ENCODE data around the gene ADK. TPM values are rescaled to one million over a fixed set of nuclear protein-coding genes. Genes with fewer than 3 reads are reported as not detected.

The ADK gene
- total RNA-seq, 4 donors from 2014 or later, result 15.9 to 28.8 (median 23.3) TPM

DNA sequence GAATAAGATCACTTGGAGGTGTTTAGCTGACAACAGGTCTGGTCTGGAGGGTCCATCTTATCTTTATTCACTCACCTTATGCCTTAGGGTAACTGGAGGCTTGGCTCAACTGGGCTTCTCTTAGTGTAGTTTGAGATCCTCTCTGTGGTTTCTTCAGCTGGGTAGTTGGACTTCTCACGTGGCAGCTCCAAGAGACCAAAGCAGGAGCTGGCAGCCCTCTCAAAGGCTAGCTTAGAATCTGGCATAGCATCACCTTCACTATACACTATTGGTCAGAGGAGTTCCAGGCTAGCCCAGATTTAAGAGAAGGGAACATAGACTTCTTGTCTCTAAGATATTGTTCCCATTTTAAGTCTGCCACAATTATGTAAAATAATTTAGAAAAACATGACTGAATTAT, 16.4 kb downstream of the ADK start:
- intact Hi-C loops (cut with DNase I; ENCODE audit: low total_unique reads), result no loop called here
- H3K27ac ChIP-seq, result no peak overlapping the region
- no peaks in the 10 kb centered on the region for H3K27me3 ChIP-seq
- in situ Hi-C loops (cut with MboI; ENCODE audit: low sequenced_read_pairs in 4 of 4), result no loop called here
- TF ChIP-seq POLR2A (IDR thresholded peaks at IDR 0.05) (no peak), CTCF (IDR thresholded peaks at IDR 0.05 in 4 of 5, conservative IDR thresholded peaks at IDR 0.05 in 1 of 5) (no peak)
- ATAC-seq (peak; percentile 34 to 62), DNase-seq (no peak)
- H3K36me3 ChIP-seq, result no peaks in the 10 kb centered on the region
- H3K4me1 ChIP-seq, result no peaks in the 10 kb centered on the region
- H3K9me3 ChIP-seq, result no peaks in the 10 kb centered on the region
- H3K4me3 ChIP-seq, result no peak overlapping the region

DNA sequence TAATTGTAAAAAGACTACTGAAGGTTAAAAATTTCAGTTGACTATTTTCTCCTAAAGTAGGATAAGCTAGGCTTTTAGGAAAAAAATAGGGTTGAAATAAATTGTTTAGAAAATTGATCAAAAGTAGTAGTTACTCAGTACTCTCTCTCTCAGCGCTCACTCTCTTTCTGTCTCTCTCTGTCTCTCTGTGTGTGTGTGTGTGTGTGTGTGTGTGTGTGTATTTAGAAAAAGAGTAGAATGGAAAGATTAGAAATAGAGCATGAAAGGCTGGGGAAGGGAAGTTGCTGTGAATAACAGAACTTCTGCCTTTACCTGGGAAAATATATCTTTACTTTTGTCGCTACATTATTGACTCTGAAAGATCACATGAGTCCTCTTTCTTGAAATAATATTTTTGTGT, 20.6 kb downstream of the ADK start:
- Histone ChIP-seq H3K4me3 (no peak overlapping the region), H3K9me3 (no peaks in the 10 kb centered on the region), H3K4me1 (peaks cover 0 to 6% of the 10 kb centered on the region in 2 donors), H3K36me3 (no peaks in the 10 kb centered on the region), H3K27ac (no peak overlapping the region), H3K27me3 (no peaks in the 10 kb centered on the region)
- no peak for TF ChIP-seq CTCF (IDR thresholded peaks at IDR 0.05 in 4 of 5, conservative IDR thresholded peaks at IDR 0.05 in 1 of 5)
- TF ChIP-seq POLR2A (IDR thresholded peaks at IDR 0.05), result no peak
- intact Hi-C loops (cut with DNase I; ENCODE audit: low total_unique reads) (no loop called here), in situ Hi-C loops (cut with MboI; ENCODE audit: low sequenced_read_pairs in 4 of 4) (no loop called here)
- no peak for DNase-seq
- ATAC-seq, result no peak

DNA sequence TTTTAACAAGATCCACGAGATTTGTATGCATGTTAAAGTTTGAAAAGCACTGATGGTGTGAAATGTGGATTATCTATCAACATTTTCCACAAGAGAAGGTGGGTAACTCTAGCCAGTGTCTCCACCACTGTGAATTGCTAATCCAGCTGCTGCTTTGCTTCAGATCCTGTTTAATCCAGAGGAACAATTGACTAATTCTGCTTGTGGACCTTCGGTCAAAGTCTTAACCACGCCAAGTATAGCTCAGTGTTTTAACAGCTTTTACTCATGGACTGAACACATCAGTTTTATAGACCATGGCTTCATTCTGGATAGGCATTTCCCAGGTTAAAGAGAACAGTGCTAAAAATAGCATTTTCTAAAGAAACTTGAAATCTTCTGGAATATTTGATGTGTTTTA, 23.5 kb downstream of the ADK start:
- H3K27ac ChIP-seq, result peak overlapping the region in 3 of 4 donors; percentile 1 to 82 (median 29)
- no peaks in the 10 kb centered on the region for H3K27me3 ChIP-seq
- intact Hi-C loops (cut with DNase I; ENCODE audit: low total_unique reads), result no loop called here
- H3K36me3 ChIP-seq, result no peaks in the 10 kb centered on the region
- ATAC-seq (no peak), DNase-seq (no peak)
- in situ Hi-C loops (cut with MboI; ENCODE audit: low sequenced_read_pairs in 4 of 4), result no loop called here
- TF ChIP-seq POLR2A (IDR thresholded peaks at IDR 0.05), result no peak
- no peak for TF ChIP-seq CTCF (IDR thresholded peaks at IDR 0.05 in 4 of 5, conservative IDR thresholded peaks at IDR 0.05 in 1 of 5)
- H3K9me3 ChIP-seq, result no peaks in the 10 kb centered on the region
- H3K4me1 ChIP-seq, result peaks cover 7 to 12% of the 10 kb centered on the region in 2 donors
- H3K4me3 ChIP-seq, result no peak overlapping the region

DNA sequence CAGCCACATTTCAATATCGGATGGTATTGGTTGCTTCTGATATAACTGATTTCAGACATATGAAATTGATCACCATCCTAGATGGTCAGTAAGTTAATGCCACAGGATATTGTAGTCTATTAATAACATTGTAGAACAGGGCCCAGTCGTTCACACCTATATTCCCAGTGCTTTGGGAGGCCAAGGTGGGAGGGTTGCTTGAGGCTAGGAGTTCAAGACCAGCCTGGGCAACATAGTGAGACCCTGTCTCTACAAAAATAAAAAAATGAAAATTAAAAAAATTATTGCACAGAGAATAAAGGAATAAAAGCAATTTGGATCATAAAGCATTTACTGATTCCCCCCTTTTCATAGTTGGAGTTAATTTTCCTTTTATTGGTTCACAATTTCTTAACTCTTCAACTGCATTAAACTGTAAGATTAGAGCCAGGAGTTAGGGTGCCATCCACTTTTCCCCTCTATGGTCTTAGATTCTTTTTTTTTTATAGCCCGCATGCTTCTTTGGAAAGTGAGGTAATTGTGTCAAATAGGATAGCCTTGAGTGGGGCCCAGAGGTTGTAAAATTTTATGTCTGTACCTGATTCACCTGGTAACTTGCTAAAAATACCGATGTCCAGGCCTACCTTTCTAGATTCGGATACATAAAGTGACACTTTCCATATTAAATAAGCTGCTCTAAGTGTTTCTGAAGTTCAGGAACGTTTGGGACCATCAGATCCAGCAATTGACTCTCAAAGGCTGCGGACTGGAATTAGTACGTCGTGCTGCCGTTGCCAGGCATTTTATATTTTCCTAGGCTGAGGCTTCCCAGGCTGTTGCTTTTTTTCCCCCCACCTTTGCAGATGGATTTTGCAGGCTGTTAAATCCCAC, 24.7 kb downstream of the ADK start:
- DNase-seq (no peak), ATAC-seq (no peak)
- Histone ChIP-seq H3K36me3 (no peaks in the 10 kb centered on the region), H3K9me3 (no peaks in the 10 kb centered on the region), H3K4me3 (peak overlapping the region; percentile 66 to 83 (median 72)), H3K27ac (peak overlapping the region; percentile 82 to 89 (median 85)), H3K4me1 (peaks cover 7 to 12% of the 10 kb centered on the region in 2 donors), H3K27me3 (no peaks in the 10 kb centered on the region)
- intact Hi-C loops (cut with DNase I; ENCODE audit: low total_unique reads), result loop anchor here (1.0 kb wide), 1 partner anchor 24 kb away; the partner anchor contains the start of gene ADK
- TF ChIP-seq CTCF (IDR thresholded peaks at IDR 0.05 in 4 of 5, conservative IDR thresholded peaks at IDR 0.05 in 1 of 5), result no peak
- in situ Hi-C loops (cut with MboI; ENCODE audit: low sequenced_read_pairs in 4 of 4), result no loop called here
